Iris pigment epithelial cell (primary cell): Measurements from ENCODE around the gene SUCLG2.

Experiments
- DNase-seq: peaks from one replicate; pipeline ENCODE4 v3.0.0-alpha.2; 2011; ENCODE audit warnings: low read depth

Gene SUCLG2

DNA sequence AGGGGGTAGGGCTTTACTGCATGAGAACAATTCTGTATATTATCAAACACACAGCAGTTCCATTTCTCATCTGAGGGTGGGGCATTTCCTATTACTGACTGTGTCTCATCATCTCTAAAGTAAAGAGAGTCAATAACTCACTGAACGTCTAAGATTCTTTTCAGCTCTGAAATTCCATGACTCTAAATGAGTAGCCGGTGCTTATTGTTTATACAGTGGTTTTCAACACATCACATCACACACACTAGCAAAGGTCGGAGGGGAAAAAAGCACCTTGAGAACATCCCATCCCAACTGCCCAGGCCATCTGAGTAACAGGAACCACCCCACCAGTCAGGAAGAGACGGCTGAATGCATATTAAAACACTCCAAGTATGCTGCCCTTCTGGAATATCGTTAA, 196.0 kb downstream of the SUCLG2 start:
- DNase-seq = peak; percentile 81

DNA sequence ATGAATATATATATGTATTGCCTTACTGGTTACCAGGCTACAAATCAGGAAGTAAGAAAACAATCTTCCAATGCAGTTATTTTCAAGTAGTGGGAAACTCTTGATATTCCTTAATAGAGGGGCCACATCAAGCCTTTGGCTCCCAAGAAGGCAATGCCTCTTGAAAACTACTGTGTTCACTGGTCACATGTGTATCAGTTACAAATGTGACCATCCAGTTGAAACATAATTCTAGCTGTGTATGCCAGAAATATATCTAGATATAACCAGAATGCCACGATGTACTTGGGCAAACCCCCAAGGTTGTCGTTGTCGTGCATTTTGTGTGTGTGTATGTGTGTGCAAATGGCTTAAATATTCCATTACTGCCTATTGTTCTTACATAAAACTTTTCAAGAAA, 200.8 kb downstream of the SUCLG2 start:
- no peak for DNase-seq

DNA sequence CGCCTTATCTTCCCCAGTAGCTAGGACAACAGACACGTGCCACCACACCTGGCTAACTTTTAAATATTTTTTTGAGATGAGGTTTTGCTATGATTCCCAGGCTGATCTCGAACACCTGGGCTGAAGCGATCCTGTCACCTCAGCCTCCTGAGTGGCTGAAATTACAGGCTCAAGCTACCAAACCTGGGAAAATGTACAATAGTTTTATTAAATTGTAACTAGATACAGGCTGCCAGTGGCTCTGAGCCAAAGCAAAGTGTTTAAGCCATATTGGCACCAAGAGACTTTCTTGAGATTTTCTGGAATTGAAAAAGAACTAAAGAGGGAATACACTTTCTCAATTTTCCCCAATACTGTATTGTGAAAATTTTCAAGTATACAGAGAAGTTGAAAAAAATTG, 204.3 kb downstream of the SUCLG2 start:
- no peak for DNase-seq

DNA sequence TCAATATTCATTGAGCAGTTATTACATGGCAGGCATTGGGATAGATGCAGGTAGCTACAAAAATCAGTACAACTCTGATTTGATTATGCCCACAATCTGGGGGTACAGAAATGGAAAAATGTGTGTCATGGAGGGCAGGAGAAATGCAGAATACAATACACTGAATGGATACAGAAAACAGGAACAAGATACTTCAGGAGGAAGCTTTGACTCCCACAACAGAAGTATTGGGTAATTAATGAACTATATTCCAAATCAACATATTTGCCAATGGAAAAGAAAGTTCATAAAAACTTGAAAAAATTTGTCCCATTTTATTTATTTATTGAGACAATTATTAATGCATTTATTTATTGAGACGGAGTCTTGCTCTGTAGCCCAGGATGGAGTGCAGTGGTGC, 207.0 kb downstream of the SUCLG2 start:
- no peak for DNase-seq

DNA sequence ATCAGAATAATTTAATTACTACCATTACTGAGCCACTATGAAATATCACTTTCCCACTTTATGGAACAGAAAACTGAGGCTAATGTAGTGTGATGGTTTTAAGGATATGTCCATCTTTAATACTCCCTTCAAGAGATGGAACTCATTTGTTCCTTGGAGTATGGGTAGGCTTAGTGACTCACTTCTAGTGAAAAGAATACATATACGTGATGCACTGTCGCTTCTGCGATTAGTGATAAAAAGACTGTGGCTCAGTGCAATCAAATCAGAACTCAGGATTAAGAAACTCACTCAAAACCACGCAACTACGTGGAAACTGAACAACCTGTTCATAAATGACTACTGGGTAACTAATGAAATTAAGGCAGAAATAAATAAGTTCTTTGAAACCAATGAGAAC, 216.6 kb downstream of the SUCLG2 start:
- DNase-seq = no peak

DNA sequence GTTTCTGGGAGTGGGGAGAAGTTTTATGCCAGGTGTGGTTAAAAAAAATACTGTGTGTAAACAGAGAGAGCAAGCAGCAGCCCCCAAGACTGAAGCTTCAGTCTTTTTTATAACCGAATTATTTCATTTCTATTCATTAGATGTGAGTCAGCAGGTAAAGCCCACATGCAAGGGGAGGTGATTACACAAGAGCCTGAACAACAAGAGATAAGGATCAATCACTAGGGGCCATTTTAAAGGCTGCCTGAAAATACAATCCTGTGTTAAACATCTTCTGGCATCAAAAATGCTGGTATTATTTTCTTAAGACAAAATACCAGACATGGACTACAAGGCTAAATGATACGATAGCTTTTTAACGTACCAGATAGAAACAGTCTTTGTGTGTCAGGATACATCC, 217.3 kb downstream of the SUCLG2 start:
- DNase-seq = peak; percentile 77

DNA sequence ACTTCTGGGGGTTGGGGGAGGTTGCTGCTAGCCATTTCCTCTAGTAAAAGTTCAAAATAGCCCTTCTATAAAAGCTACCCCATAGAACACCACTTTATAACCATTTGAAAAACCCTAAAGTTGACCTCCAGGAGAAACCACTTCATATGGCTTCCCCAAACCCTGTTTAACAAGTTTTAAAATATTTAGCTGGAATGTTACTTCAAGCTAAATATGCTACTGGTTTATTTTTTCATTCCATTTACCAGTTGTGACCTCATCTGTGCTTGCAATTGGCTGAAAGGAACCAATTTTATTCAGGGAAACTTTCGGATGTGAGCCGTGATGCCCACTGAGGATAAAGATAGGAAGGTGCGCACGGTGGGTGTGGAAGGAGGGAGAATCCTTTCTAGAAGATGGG, 221.3 kb downstream of the SUCLG2 start:
- DNase-seq = no peak

DNA sequence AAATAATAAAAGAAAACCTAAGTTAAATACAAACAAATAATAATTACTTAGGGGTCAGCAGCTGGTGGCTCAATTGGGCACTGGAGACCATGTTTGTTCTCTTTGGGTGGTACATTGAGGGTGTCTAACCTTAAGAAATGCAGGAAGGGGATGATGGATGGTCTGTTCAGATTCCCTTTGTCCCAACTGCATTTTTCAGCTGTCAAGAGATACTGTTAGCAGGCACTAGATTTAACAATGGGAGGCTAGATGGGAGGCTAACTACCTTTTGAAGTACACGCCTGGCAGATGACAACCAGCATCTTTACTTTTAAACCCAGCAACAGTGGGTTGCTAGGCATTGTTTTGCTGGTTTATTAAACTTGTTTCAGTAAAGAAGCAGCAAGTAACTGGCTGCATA, 222.5 kb downstream of the SUCLG2 start:
- DNase-seq = no peak

DNA sequence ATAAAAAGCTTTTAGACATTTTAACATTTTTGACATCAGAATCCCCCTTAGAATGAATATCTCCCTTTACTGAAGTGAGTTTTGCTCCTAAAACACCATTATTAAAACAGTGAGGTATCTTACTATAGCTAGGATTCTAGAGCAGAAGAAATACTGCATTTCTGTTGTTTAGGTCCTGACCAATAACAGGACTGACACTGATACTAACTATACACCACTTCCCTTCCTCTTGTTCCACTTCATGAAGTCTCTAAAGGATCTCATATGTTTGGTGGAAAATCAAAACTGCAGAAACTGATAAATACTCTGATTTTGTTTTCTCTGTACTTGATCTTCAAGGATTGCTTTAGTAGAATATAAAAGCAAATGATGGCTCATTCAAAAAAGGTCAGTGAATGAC, 230.7 kb downstream of the SUCLG2 start:
- no peak for DNase-seq

DNA sequence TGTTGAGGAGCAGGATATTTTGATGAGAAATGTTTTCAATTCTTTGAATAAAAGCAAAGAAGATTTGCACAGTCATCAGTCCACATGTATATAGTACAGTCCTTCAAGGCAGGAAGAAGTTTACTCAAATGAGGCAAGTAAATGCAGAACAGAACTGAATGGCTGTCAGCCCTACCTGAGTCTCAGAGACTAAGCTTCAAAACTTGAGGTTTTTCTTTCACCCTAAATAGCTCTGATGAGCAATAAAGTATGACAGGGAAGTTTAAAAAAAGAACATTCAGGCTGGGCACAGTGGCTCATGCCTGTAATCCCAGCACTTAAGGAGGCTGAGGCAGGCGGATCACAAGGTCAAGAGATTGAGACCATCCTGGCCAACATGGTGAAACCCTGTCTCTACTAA, 232.5 kb downstream of the SUCLG2 start:
- no peak for DNase-seq

DNA sequence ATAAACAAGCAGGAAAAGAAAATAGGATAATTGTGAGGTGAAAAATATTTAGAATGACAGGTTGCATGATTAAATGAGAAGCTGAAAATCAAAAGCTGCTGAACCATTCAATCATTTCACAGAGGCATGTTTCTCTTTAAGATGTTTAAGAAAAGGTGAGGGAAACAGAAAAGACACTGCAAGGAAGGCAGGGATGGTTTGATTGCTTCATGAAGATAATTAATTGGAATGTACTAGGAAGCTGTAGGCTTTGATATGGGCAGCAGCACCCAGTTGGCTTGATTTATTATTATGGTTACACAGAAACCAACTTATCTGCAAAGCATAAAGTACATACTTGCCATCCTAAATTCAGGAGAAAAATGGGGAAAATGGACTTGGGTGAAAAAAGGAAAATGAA, 234.6 kb downstream of the SUCLG2 start:
- DNase-seq = no peak

DNA sequence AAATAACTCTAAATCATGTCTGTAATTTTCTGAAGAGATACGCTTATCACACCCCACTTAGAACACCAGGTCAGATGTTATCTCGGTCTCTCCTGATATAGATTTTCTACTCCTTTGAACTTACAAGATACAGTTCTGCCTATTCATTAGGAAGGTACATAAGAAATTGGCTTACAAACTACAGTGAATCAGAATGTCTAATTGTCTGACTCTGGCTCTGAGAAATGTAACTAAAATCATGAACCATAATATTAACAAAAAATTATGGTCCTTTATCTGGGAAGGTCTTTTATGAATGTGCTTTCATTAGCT, 235.2 kb downstream of the SUCLG2 start:
- no peak for DNase-seq

DNA sequence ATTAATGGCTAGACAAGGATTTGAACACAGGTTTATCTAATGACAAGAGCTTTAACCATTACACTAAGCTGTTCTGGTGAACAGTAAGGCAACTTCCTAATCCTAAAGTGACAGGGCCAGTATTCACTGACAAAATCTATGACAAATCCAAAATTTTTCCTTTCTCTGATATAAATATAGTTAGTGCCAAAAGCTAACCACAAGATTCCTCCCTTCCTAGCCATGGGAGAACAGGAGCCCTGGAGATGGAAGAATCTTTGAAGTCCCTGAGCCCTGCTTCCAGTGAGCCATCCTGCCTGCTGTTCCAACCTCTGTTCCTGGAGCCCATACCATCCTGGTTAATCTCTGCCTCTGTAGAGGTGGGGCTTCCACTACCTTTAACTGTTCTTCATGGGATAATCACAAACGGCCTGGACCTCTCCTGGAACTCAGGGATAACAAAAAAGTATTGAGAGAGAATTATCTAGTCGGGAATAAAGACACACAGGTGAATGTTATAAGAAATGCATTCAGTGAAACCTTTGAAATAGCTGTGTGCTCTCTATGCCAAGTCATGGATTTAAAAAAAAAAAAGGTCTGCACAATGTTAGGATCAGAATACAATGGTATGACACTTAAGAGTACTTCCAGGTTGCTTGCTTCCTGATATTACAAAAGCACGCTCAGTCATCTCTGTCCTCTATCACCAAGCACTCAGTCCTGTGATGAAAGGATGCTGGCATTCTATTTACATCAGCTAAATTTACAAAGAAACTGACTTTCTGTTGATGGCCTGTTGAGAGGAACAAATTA, 235.8 kb downstream of the SUCLG2 start:
- DNase-seq = no peak

DNA sequence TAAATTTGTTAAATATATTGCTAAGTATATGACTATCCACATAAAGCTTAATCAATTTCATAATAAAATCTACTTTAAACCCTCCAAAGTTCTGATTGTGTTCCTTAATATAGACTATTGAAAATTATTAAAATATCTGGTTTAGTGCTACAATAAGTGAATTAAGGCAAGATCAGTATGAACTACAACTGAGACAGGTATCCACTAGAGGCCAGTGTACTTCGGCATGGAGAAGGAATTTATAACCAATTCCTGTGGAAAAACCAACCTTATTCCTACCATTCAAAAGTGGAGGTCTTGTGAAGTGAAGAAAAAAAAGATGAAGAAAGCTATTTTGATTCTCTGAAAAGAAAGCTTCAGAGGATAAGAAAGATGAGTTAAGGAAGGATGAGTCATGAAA, 237.7 kb downstream of the SUCLG2 start:
- DNase-seq = no peak

DNA sequence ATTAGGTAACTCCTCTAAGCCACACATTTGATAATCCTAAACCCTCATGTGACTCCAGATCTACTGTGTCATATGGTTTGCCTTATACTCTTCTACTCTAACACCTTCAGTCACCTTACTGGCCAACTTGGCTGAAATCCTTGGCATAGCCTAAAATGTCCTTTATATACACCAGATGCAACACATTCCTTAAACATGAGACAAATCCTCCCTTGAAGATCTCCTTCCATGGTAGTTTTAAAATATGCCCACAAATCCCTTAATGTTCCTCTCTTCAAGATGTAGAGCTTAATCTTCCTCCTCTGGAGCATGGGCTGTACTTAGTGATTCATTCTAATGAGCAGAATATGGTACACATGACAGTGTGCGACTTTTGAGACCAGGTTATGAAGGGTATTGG, 238.9 kb downstream of the SUCLG2 start:
- DNase-seq = peak; percentile 31

DNA sequence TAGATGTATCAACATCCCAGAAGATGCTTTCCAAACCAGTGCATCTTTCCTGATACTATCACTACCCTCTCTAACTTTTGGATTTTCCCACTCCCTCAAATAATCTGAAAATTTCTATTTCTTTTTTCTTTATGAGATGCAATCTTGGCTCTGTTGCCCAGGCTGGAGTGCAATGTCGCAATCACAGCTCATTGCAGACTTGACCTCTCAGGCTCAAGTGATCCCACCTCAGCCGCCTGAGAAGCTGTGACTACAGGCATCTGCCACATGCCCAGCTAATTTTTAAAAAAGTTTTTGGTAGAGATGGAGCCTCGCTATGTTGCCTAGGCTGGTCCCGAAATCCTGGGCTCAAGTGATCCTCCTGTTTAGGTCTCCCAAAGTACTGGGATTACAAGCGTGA, 239.7 kb downstream of the SUCLG2 start:
- DNase-seq = peak; percentile 26

DNA sequence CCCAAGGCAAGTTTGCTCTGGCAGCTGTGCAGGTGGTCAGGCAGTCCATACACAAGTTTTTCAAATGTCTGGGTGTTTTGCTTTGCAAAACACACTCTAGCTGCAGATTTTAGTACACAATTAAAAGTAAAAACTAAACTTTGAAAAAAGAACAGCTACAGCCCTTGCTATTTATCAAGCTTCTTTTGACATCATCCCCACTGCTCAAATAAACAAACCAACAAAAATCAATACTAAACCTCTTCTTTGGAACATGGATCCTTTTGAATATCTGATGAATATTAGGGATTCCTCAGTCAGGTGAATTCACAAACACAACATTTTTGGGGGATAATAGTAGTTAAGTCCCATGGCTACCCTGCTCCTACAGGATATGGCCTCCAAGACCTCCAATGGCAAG, 249.2 kb downstream of the SUCLG2 start:
- DNase-seq = no peak

DNA sequence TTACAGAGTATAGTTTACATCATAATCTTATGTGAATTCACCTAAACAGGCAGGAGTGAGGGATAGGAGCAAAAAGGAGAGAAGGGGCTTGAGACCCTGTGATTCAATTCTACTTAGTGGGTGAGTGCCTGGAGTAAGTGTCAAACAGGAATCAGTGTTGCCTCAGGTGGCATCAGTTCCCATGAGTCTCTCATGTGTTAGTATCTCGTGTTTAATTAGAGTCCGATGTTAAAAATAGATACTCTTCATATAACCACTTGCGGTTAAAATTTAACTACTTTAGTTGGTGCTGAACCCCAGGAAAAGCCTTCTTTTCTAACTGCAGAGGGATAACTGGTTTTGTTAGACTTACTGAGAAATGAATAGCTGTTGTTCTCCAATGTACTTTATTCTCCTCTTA, 251.5 kb downstream of the SUCLG2 start:
- no peak for DNase-seq

DNA sequence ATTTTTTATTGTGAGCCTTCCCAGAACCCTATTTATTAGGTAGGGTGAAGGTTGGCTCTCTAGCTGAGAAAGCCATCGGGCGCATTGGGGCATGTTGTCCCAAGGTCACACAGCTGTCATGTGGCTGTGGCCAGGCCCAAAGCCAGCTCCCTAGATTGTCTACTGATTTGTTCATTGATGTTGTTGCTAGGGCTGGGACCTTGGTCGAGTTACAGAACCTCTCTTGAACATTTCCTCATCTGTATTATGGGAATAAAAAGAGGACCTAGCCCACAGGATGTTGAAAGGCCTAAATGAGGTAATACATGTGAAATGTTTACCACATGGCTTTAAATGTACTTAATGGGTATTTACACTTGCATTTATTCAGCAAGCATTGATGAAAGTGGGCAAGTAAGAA, 252.5 kb downstream of the SUCLG2 start:
- peak; percentile 51 for DNase-seq

DNA sequence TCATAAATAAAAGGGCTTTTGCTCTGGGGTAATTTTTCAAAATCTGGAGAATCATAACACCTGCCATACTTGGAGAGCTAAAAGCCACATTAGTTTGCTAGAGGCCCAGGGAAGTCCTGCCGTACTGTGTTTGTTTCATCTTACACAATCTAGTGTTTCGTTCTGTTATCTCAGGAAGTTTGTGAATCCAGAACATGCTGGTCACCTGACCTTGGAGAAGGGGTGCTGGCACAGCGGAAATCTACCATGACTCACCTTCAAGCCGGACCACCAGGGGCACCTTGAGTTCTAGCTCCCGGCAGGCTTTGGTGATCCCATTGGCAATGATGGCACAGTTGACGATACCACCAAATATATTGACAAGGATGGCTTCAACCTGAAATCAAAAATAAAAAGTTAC, 253.9 kb downstream of the SUCLG2 start:
- DNase-seq = no peak

DNA sequence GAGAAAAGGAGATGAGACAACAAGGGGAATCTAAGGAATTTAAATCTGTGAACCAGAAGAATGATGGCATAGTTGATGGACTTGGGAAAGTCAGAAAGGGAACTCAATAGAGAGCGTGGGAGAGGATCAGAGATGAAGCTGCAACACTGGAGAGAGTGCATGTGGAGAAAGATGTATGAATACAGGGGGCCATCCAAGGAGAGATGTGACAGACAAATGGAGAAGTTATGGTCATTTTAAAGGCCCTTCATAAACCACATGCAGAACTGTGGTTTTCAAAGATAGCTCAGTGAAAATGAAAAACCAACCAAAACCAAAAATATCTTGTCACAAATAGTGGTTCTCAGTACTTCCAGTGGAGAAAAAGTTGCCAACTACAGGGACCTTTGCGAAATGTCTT, 265.2 kb downstream of the SUCLG2 start:
- no peak for DNase-seq

DNA sequence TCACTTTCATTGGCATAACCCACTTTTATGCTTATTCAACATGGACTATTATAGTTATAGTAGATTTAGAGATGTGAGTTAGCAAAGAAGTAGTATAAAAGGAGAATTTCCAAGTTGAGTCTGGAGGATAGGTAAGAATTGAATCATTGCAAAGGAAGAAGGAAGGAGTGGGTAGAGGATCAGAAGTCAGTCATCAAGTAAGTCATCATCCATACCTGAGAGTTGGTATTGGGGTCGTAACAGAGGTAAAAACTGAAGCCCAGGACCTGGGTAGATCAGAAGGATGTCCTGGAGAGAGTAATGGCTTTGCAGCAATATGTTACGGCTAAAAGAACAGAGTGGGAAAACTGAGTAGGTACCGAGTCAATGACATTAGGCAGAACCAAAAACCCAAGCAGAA, 265.7 kb downstream of the SUCLG2 start:
- DNase-seq = no peak

DNA sequence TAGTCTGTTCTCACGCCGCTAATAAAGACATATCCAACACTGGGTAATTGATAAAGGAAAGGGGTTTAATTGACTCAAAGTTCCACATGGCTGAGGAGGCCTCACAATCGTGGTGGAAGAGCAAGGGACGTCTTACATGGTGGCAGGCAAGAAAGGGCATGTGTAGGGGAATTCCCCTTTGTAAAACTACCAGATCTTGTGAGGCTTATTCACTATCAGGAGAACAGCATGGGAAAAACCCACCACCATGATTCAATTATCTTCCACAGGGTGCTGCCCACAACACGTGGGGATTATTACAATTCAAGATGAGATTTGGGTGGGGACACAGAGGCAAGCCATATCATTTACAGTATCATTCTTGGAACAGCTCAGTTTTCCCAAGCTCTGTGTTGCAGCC, 268.0 kb downstream of the SUCLG2 start:
- no peak for DNase-seq

DNA sequence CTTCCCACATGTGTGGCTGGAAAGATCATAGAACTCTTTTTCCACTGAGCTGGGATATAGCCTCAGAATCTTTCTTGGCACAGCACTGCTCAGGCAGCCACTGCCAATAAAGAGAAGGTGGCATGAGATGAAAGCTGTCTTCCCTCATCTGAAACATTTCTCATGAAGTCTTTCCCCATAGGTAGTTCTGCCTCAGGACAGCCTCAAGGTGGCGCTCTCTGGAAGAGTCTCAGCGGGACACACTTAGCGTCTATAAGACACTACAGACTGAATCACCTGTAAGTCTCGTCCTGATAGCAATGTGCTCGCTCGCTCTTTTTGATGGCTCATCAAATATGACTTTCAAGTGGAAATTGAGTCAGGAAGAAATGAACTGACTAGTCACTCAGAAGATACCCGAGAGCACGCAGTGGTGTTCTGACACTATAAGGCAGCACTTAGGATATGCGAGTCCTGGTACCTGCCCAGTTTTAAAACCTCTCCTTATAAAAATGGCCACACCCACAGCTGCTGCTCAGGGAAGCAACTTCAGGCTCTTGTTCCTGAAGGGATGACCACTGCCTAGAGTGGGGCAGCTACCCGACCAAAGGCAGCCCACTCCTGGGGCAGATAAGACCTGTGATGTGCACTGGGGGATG, 269.5 kb downstream of the SUCLG2 start:
- DNase-seq = peak; percentile 70
